GM23338 (cell line): ENCODE data around the gene PEAR1.

Experiments
- CREB1 ChIP-seq: fragments of 250-450 bp; sonication (Bioruptor Pico); IDR thresholded peaks from 2 replicates; pipeline ENCODE4 v1.5.0; 2020; ENCODE audit warnings: low read depth, mild to moderate bottlenecking, moderate library complexity
- CTCF ChIP-seq, 2 experiments: fragments of 200-600 bp in 1 of 2; sonication (generic) in 1 of 2; conservative IDR thresholded peaks; 2 replicates each; pipeline versions ENCODE4 v1.5.1 to v1.6.1; 2016 to 2017; ENCODE audit warnings: antibody characterized with exemption in 2 of 2, low read depth in 2 of 2, mild to moderate bottlenecking in 2 of 2, moderate library complexity in 1 of 2
- EZH2 ChIP-seq: fragments of 200-600 bp; sonication (generic); IDR thresholded peaks from one replicate; pipeline ENCODE4 v1.8.0; 2017; ENCODE audit warnings: antibody characterized with exemption, mild to moderate bottlenecking, low read depth; ENCODE audit not compliant: unreplicated experiment
- EZH2phosphoT487 ChIP-seq: fragments of 200-600 bp; sonication (generic); IDR thresholded peaks from one replicate; pipeline ENCODE4 v1.8.1; 2018; ENCODE audit warnings: antibody characterized with exemption; ENCODE audit not compliant: unreplicated experiment
- POLR2AphosphoS5 ChIP-seq: IDR thresholded peaks from 2 replicates; pipeline ENCODE4 v1.6.1; 2016; ENCODE audit warnings: antibody characterized with exemption, low read depth
- REST ChIP-seq: IDR thresholded peaks from one replicate; pipeline ENCODE4 v1.6.1; 2018; ENCODE audit warnings: antibody characterized with exemption; ENCODE audit not compliant: unreplicated experiment
- STAT1 ChIP-seq: IDR thresholded peaks from one replicate; pipeline ENCODE4 v1.6.1; 2016; ENCODE audit warnings: antibody characterized with exemption; ENCODE audit not compliant: unreplicated experiment

- no peak for TF ChIP-seq CTCF (conservative IDR thresholded peaks at IDR 0.05; ENCODE audit: low read depth in 2 of 2)
- TF ChIP-seq POLR2AphosphoS5, result no peak
- TF ChIP-seq EZH2, result peak; percentile 83
- TF ChIP-seq EZH2phosphoT487, result no peak
- TF ChIP-seq CREB1 (CRISPR knock-in tag), result no peak
- no peak for TF ChIP-seq STAT1
- TF ChIP-seq REST, result no peak
Observed at GRCh38 chr1:156845953-156846545, 47.5 kb upstream of the PEAR1 start.
